Tibial nerve (tissue), 4 donors: ENCODE data around the gene STH. TPM values are rescaled to one million over a fixed set of nuclear protein-coding genes. Genes with fewer than 3 reads are reported as not detected.

Experiments
- DNase-seq, 2 donors: peaks; one replicate each; pipeline ENCODE4 v3.0.0-alpha.2; 2019; ENCODE audit warnings: low spot score in 2 of 2
- H3K27ac ChIP-seq, 4 donors: fragments of 200-600 bp; sonication (generic) in 3 of 4; one replicate each; pipeline ENCODE4 v1.5.1; 2017 to 2019; ENCODE audit warnings: mild to moderate bottlenecking in 1 of 4
- H3K27me3 ChIP-seq, 2 donors: fragments of 200-600 bp; sonication (generic) in 1 of 2; one replicate each; pipeline versions ENCODE4 v1.5.1 to v1.6.0; 2017 to 2019
- H3K36me3 ChIP-seq, 3 donors: fragments of 200-600 bp; sonication (generic); one replicate each; pipeline ENCODE4 v1.5.1; 2018 to 2019
- H3K4me1 ChIP-seq, 4 donors: fragments of 200-600 bp; sonication (generic) in 3 of 4; one replicate each; pipeline ENCODE4 v1.5.1; 2017 to 2019
- H3K4me3 ChIP-seq, 4 donors: fragments of 200-600 bp; sonication (generic) in 3 of 4; one replicate each; pipeline ENCODE4 v1.5.1; 2017 to 2019; ENCODE audit warnings: mild to moderate bottlenecking in 1 of 4, moderate library complexity in 1 of 4
- H3K9me3 ChIP-seq, 4 donors: fragments of 200-600 bp; sonication (generic) in 3 of 4; one replicate each; pipeline ENCODE4 v1.5.1; 2017 to 2019
- CTCF ChIP-seq, 5 experiments: fragments of 200-600 bp in 3 of 5; fragments of 450-650 bp in 2 of 5; sonication (generic) in 3 of 5; IDR thresholded peaks; one replicate each; pipeline ENCODE4 v1.5.1; 2016 to 2019; ENCODE audit warnings: antibody characterized with exemption in 5 of 5, mild to moderate bottlenecking in 3 of 5, moderate library complexity in 2 of 5
- EP300 ChIP-seq, 2 donors: sonication (generic); formaldehyde crosslinking; IDR thresholded peaks; one replicate each; pipeline ENCODE4 v1.6.1; 2017; ENCODE audit warnings: antibody characterized with exemption in 2 of 2, mild to moderate bottlenecking in 1 of 2
- POLR2A ChIP-seq, 2 donors: fragments of 450-650 bp; IDR thresholded peaks; one replicate each; pipeline ENCODE4 v1.6.1; 2017; ENCODE audit warnings: antibody characterized with exemption in 2 of 2, mild to moderate bottlenecking in 2 of 2, moderate library complexity in 2 of 2
- WGBS, 2 donors: methylation state at CpG; one replicate each; pipeline ENCODE4 v1.1.5; 2018; 5-methylcytosine and 5-hydroxymethylcytosine counted together
- total RNA-seq, 4 donors: library from RNA; depleted of rRNA; stranded (reverse); fragments of >200 nt; gene quantifications; one replicate each; pipeline ENCODE4 v1.1.0, GENCODE V29; 2016

Gene STH
- total RNA-seq = not detected

DNA sequence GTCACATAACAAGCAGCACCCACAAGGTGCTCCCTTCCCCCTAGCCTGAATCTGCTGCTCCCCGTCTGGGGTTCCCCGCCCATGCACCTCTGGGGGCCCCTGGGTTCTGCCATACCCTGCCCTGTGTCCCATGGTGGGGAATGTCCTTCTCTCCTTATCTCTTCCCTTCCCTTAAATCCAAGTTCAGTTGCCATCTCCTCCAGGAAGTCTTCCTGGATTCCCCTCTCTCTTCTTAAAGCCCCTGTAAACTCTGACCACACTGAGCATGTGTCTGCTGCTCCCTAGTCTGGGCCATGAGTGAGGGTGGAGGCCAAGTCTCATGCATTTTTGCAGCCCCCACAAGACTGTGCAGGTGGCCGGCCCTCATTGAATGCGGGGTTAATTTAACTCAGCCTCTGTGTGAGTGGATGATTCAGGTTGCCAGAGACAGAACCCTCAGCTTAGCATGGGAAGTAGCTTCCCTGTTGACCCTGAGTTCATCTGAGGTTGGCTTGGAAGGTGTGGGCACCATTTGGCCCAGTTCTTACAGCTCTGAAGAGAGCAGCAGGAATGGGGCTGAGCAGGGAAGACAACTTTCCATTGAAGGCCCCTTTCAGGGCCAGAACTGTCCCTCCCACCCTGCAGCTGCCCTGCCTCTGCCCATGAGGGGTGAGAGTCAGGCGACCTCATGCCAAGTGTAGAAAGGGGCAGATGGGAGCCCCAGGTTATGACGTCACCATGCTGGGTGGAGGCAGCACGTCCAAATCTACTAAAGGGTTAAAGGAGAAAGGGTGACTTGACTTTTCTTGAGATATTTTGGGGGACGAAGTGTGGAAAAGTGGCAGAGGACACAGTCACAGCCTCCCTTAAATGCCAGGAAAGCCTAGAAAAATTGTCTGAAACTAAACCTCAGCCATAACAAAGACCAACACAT, at the start of gene STH:
Gene STH, plus strand, starts transcription at position 264 of the 913 bp plus-strand sequence. Its CDS starts 30 bp downstream, at position 294.
- Histone ChIP-seq H3K27ac (no peak within 1 kb of the TSS), H3K4me3 (no peak within 1 kb of the TSS), H3K27me3 (no peaks in the 10 kb centered on the region), H3K36me3 (no peaks in the 10 kb centered on the region), H3K9me3 (no peaks in the 10 kb centered on the region), H3K4me1 (peaks cover 0 to 6% (median 0%) of the 10 kb centered on the region in 4 donors)
- no peak for TF ChIP-seq CTCF (IDR thresholded peaks at IDR 0.05)
- TF ChIP-seq POLR2A (IDR thresholded peaks at IDR 0.05) = no peak
- TF ChIP-seq EP300 (IDR thresholded peaks at IDR 0.05) = no peak
- 73 to 74% methylated on average over 8 of the region's 8 CpGs for WGBS, 2 donors
- DNase-seq = no peak

DNA sequence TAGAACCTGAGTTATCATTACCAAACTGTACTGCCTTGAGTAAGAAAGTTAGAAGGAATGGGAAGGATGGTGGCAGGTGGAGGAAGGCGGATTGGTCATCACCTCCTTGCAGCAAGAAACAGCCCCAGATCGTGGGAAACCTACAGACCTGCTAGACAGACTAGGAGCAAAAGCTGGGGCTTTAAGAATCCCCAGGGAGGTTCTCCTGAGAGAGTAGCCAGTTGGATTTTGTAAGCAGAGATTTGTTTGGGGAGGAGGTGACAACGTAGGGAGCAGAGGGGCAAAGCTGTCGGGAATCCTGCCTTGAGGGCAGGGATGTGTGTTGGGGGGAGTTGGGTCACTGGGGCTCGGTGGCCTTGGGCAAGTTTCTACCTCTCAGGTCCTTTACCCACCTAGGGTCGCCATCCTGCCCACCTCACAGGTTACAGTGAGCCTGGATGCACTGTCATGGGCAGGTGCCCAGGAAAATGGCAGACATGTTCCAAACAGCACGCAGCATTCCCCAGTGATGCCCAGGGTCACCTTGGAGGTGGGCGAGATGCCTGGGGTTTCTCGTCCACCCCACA, 49.2 kb upstream of the STH start:
- H3K27ac ChIP-seq = no peak overlapping the region
- peaks cover 0 to 42% of the 10 kb centered on the region in 2 donors for H3K27me3 ChIP-seq
- DNase-seq = no peak
- WGBS, 2 donors = 82 to 87% methylated on average over 9 of the region's 9 CpGs
- no peaks in the 10 kb centered on the region for H3K9me3 ChIP-seq
- TF ChIP-seq EP300 (IDR thresholded peaks at IDR 0.05) (no peak), CTCF (IDR thresholded peaks at IDR 0.05) (no peak), POLR2A (IDR thresholded peaks at IDR 0.05) (no peak)
- H3K36me3 ChIP-seq = no peaks in the 10 kb centered on the region
- peaks cover 0 to 12% (median 0%) of the 10 kb centered on the region in 4 donors for H3K4me1 ChIP-seq
- no peak overlapping the region for H3K4me3 ChIP-seq

- Histone ChIP-seq H3K27me3 (peaks cover 0 to 42% of the 10 kb centered on the region in 2 donors), H3K27ac (no peak overlapping the region), H3K4me3 (no peak overlapping the region), H3K4me1 (peaks cover 0 to 12% (median 0%) of the 10 kb centered on the region in 4 donors), H3K9me3 (no peaks in the 10 kb centered on the region), H3K36me3 (no peaks in the 10 kb centered on the region)
- no peak for TF ChIP-seq POLR2A (IDR thresholded peaks at IDR 0.05)
- TF ChIP-seq CTCF (IDR thresholded peaks at IDR 0.05) = no peak
- no peak for TF ChIP-seq EP300 (IDR thresholded peaks at IDR 0.05)
- no peak for DNase-seq
- 79 to 82% methylated on average over 8 of the region's 8 CpGs for WGBS, 2 donors
These were observed 48.2 kb upstream of the STH start for GRCh38 chr17:45950888-45951287.

DNA sequence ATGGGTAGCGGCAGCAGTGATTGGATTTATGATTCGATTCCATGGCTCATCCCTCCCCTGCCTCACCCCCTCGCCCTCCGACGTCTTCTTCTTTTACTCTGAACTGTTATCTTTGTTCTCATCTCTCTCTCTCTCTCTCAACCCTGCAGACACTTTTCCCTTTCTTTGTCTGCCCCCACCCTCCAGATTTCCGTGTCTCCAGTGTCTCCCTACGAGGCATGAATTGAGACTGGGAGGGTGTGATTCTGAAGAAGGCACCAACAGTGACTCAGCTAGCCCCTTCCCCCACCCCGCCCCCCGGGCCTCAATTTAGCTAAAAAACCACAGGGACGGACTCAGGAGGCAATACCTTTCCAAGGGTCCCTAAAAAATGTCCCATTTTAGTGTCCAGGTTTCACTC, 47.6 kb upstream of the STH start:
- no peak for TF ChIP-seq EP300 (IDR thresholded peaks at IDR 0.05)
- TF ChIP-seq POLR2A (IDR thresholded peaks at IDR 0.05) = no peak
- TF ChIP-seq CTCF (IDR thresholded peaks at IDR 0.05) = no peak
- Histone ChIP-seq H3K27me3 (peaks cover 0 to 42% of the 10 kb centered on the region in 2 donors), H3K9me3 (no peaks in the 10 kb centered on the region), H3K36me3 (no peaks in the 10 kb centered on the region), H3K4me3 (no peak overlapping the region), H3K4me1 (peaks cover 0 to 12% (median 0%) of the 10 kb centered on the region in 4 donors), H3K27ac (no peak overlapping the region)
- no peak for DNase-seq
- WGBS, 2 donors = 56 to 60% methylated on average over 10 of the region's 10 CpGs

DNA sequence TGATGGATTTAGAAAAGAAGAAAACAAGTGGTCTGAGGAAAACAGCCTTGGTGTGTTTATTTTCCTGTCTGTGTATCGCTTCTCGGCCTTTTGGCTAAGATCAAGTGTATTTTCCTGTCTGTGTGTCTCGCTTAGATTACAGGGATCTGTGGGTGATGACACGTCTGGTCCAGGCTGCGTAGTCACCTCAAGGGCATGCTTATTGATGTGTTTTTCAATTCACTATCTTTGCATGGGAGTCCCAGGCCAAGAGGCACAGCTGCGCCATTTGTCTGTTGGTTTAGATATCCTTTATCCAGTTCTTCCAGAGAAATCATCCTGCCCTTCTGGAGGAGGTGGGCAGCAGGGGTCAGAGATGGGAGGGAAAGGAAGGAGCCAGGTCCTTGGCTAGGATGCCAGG, 47.1 kb upstream of the STH start:
- H3K27ac ChIP-seq = no peak overlapping the region
- H3K4me3 ChIP-seq = no peak overlapping the region
- peaks cover 0 to 12% (median 0%) of the 10 kb centered on the region in 4 donors for H3K4me1 ChIP-seq
- no peaks in the 10 kb centered on the region for H3K36me3 ChIP-seq
- no peak for DNase-seq
- H3K9me3 ChIP-seq = no peaks in the 10 kb centered on the region
- peaks cover 0 to 42% of the 10 kb centered on the region in 2 donors for H3K27me3 ChIP-seq
- TF ChIP-seq POLR2A (IDR thresholded peaks at IDR 0.05) = no peak
- TF ChIP-seq CTCF (IDR thresholded peaks at IDR 0.05) = no peak
- TF ChIP-seq EP300 (IDR thresholded peaks at IDR 0.05) = no peak
- 82 to 83% methylated on average over 6 of the region's 6 CpGs for WGBS, 2 donors
